Colon (tissue), 2 donors: ENCODE results near the gene IL17RA.
"Not testable (repeated sequence)": the region's sequence is repeated elsewhere in the genome, so short reads cannot be mapped to it uniquely, and the experiment has no call there.

Experiments
- FAIRE-seq: peaks from 2 replicates; lab custom pipeline; 2012; peaks lifted over from hg19 to GRCh38; lab: Jason Lieb, UNC
- donor health status: control.
- donor health status: control.

Gene IL17RA, protein sequence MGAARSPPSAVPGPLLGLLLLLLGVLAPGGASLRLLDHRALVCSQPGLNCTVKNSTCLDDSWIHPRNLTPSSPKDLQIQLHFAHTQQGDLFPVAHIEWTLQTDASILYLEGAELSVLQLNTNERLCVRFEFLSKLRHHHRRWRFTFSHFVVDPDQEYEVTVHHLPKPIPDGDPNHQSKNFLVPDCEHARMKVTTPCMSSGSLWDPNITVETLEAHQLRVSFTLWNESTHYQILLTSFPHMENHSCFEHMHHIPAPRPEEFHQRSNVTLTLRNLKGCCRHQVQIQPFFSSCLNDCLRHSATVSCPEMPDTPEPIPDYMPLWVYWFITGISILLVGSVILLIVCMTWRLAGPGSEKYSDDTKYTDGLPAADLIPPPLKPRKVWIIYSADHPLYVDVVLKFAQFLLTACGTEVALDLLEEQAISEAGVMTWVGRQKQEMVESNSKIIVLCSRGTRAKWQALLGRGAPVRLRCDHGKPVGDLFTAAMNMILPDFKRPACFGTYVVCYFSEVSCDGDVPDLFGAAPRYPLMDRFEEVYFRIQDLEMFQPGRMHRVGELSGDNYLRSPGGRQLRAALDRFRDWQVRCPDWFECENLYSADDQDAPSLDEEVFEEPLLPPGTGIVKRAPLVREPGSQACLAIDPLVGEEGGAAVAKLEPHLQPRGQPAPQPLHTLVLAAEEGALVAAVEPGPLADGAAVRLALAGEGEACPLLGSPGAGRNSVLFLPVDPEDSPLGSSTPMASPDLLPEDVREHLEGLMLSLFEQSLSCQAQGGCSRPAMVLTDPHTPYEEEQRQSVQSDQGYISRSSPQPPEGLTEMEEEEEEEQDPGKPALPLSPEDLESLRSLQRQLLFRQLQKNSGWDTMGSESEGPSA

GRCh38 chr22:17084554-17085276, at the start of gene IL17RA:
IL17RA (plus strand) TSS chr22:17085000; CDS start chr22:17085092, 92 bp downstream.
- FAIRE-seq: no peak

- no peak for FAIRE-seq
Observed at GRCh38 chr22:17035246-17035645, 49.6 kb upstream of the IL17RA start.

DNA sequence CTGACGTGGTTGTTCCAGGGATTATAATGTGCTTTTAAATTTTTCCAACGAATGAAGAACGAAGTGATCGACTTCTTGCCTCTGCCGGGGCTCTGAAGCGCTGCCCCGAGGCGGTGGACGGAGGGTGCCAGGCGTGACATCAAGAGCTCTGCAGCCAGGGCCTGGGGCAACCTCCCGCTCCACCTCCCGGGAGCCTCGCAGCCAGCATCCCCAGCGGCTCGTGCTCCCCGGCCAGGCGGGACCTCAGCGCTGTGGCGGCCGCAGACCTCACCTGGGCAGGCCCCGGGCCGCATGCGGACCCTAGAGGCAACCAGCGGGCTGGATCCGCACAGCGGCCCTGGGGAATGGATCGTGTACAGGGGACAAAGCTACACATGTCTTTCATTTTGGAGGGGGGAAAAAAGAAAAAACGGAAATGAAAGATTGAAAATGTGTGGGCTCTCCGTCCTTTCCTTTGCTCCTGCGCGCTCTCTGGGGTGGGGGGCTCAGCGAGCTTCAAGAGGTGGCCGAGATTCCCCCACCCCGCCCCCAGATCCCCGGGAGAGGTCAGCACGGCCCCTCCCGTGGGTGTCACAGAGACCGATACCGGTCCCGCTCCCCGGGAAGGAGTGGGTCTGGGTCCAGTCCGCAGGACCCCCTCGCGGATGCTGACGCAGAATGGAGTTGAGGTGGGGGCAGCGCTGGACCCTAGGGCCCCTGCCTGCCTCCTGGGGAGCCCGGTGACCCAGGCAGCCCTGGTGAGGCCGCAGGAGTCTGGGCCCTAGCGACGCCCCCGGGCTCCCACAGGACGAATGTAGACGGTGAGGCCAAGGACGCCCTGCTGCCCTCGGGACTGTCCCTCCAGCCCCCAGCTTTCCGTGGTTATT, 48.6 kb upstream of the IL17RA start:
- FAIRE-seq: not testable (repeated sequence)

- FAIRE-seq: not testable (repeated sequence)
Observed at GRCh38 chr22:17036842-17037711, 47.7 kb upstream of the IL17RA start.

DNA sequence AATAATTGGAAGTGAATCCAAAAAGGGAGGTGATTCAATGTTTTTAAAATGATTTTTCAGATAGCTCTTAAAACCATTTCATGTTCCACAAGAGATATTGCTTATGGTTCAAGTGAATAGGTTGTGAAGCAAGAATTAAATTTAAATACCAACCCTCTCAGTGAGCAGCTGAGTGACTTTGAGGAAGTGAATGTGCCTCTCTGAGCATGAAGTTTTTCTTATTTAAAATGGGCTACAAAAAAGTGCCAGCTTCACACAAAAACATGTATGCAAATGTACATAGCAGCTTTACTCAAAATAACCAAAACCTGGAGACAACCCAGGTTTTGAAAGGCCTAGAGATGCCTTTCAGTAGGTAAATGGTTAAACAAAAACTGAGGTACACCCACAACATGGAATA, 41.3 kb upstream of the IL17RA start:
- FAIRE-seq: no peak

DNA sequence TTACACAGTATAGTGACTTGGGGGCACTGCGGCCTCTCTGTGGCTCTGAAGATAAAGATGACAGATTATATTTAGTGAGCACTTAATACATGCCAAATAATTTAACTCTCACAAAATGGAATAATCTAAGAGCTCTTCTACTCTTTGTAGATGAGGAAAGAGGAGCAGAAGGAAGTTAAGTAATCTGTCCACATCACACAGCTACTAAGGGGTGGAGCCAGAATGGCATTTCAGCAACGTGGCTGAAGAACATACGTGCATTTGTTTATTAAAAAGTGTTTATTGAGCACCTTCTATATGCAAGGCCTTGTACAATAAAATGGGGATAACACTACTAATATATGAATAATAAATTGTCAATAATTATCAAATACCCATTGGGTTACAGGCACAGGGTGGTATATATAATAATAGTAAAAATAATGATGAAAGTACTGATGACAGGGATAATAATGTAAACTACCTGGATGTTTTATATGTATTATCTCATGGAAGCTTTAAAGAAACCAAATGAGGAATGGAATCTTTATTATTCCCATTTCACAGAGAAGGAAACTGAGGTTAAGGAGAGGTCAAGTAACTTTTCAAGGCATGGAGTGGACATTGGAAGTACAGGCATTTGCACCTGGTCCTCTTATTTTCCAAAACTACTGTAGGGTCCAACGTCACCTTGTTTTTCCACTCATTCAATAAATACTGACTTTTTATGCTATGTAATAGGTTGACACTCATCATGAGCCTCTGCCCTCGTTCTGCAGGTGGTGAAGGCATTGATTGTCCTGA, 38.0 kb upstream of the IL17RA start:
- no peak for FAIRE-seq

- FAIRE-seq: no peak
Observed at GRCh38 chr22:17047656-17048055, 37.1 kb upstream of the IL17RA start.

- FAIRE-seq: no peak
Observed at GRCh38 chr22:17056058-17056457, 28.7 kb upstream of the IL17RA start.

DNA sequence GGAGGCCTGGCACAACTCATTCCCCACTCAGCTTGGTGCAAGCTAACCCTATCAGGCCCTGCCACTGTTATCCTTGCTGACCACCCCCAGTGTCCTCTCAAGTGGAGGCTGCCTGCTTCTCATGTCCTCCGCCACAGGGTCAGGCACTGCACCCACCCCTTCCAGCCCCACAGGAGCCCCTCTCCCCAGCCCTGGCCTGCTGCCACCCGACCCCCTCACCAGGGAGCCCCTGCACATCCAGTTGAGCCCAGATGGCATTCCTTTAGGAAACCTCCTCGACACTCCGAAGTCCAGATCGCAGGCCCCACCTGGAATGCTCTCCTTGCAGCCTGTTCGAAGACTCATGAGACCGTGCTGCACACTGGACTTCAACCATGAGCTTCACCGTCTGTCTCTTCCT, 28.0 kb upstream of the IL17RA start:
- no peak for FAIRE-seq

DNA sequence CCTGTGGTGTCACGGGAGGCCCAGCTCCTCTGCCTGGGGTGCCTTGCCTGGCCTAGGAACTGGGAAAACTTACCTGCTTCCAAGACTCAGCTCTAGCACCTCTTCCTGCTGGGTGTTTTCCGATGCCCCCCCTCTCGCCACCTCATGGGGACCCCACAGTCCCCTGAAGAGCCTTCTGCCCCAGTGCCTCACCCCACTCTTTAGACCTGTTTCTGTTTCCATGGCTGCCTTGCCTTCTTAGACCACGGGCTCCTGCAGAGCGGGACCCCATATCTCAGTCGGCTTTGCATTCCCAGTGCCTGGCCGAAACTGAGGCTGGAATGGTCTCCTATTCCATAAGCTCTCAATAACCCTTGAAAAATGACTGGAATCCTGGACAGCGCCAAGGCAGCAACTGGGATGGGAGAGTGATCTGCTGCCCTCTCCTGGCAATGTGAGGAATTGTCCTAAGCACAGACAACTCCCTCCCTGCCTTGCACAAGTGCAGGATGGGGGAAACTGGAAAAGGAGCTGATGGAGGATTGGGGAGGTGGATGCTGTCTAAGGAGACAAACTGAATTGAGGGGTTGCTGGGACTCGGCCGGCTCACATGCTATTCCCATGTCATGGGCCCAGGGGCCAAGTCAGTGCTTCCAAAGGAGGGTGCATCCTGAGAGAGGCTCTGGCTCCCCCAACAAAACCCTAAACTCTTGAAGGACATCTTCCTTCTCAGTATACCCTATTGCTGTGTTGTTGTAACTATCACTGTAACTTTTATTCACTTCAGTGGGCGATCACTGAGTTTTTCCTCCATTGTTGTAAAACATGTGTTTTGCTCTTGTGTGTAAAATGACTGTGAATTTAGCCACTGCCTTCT, 26.6 kb upstream of the IL17RA start:
- no peak for FAIRE-seq

DNA sequence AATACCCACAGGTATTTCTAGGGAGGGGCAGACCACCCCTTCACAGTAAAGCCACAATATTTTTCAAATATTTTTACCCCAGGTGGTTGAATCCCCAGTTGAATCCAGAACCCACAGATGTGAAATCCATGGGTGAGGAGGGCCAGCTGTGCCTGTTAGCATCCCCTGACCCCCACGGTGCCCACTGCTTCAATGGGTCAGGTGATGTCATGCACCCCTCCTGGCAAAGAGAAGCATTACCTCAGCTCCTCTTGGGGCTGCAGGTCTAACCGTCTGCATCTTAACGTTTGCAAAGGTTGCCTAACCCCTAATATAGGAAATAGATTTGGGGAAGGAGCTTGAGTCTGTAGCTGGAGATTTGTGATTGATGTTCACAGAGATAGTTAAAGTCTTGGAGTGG, 24.7 kb upstream of the IL17RA start:
- FAIRE-seq: no peak

GRCh38 chr22:17063411-17064106, 21.2 kb upstream of the IL17RA start:
- FAIRE-seq: no peak

DNA sequence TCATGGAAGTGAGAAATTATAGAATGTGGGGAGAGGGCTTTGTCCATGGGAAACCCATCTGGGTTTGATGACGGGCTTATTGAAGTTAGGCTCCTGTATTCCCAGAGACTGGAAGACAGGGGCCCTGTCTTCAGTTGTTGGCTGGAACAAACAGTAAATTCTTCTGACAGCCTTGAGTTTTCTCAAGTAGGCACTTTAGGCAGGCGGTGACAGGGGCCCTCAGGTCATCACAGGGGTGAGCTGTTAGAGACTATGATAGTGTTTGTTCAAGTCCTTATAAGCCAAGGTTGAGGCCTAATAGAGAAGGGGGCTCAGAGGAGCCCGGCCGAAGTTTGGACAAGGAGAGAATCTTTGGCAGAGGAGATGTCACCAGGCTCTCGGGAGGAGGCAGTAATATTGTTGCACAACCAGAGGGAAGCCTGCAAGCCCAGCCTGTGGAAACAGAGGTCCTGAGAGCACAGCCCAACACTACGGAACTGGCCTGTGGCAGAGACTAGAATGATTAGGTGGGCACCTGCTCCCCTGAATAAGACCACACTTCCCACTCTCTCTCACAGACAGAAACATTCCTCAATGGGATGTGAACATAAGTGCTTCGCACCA, 20.2 kb upstream of the IL17RA start:
- no peak for FAIRE-seq

- FAIRE-seq: no peak
Observed at GRCh38 chr22:17065433-17065832, 19.4 kb upstream of the IL17RA start.

DNA sequence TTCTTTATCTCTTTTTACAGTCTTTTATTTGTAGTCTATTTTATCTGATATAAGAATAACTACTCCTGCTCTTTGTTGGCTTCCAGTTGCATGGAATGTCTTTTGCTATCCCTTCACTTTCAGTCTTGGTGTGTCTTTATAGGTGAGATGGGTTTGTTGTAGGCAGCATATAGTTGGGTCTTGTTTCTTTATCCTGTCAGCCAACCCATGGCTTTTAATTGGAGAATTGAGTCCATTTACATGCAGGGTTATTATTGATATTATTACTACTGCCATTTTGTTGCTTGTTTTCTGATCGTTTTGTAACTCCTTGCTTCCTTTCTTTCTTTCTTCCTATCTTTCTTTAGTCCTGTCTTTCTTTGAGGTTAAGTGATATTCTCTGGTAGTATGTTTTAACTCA, 11.9 kb upstream of the IL17RA start:
- FAIRE-seq: no peak

DNA sequence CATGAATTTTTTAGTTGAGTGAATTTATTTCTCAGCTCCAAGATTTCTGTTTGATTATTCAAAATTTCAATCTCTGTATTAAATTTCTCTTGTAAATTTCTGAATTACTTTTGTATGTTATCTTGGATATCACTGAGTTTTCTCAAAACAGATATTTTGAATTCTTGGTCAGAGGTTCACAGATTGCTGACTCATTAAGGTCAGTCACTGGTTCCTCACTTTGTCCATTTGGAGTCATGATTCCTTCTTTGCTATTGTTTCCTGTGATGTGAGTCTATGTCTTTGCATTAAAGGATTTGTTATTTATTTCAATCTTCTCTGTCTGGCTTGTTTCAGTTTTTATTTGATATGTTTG, 10.2 kb upstream of the IL17RA start:
- FAIRE-seq: no peak

DNA sequence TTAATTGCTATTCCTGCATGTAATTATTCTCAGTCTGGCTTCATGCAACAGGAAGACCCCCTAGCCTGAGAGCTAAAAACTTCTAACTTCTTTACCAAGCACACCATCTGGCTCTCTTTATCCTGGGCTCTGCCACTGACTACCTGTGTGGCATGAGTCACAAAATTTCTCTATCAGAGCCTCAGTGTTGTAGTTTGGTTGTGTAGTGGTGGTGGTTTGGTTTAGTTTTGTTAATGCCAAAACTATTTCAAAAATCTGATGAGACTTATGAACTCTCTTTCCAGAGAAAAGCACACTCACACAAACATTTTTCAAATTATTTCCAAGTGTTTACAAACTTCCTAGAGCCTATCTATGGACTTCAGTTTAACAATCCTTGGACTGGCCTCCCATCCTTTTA, 7.5 kb upstream of the IL17RA start:
- no peak for FAIRE-seq

- no peak for FAIRE-seq
Observed at GRCh38 chr22:17079572-17079971, 5.2 kb upstream of the IL17RA start.
